Stomach (tissue), 9 donors: ENCODE data around the gene FRMPD1. TPM values are rescaled to one million over a fixed set of nuclear protein-coding genes. Genes with fewer than 3 reads are reported as not detected.

Experiments used
- DNase-seq, 2 donors: peaks; one replicate each; pipeline versions ENCODE4 v3.0.0 to v3.0.0-alpha.2; 2013 to 2019
- H3K27ac ChIP-seq, 5 donors: fragments of 200-600 bp in 4 of 5; sonication (generic) in 4 of 5; one replicate each; pipeline ENCODE4 v1.5.1; 2013 to 2019; ENCODE audit warnings: mild to moderate bottlenecking in 1 of 5, moderate library complexity in 1 of 5
- H3K27me3 ChIP-seq, 3 donors: fragments of 200-600 bp; sonication (generic); one replicate each; pipeline ENCODE4 v1.5.1; 2017 to 2019; ENCODE audit warnings: mixed run types in 1 of 3
- H3K36me3 ChIP-seq, 4 donors: fragments of 200-600 bp; sonication (generic); 1 replicate in 3 of 4; 2 replicates in 1 of 4; pipeline ENCODE4 v1.5.1; 2016 to 2019
- H3K4me1 ChIP-seq, 4 donors: fragments of 200-600 bp; sonication (generic); one replicate each; pipeline ENCODE4 v1.5.1; 2016 to 2019
- H3K4me3 ChIP-seq, 4 donors: fragments of 200-600 bp; sonication (generic) in 3 of 4; one replicate each; pipeline ENCODE4 v1.5.1; 2016 to 2019; ENCODE audit warnings: mild to moderate bottlenecking in 1 of 4
- H3K9me3 ChIP-seq, 4 donors: fragments of 200-600 bp; sonication (generic); one replicate each; pipeline ENCODE4 v1.5.1; 2016 to 2019
- CTCF ChIP-seq, 7 experiments: fragments of 450-650 bp in 4 of 7; fragments of 200-600 bp in 3 of 7; sonication (generic) in 3 of 7; IDR thresholded peaks; one replicate each; pipeline ENCODE4 v1.5.1; 2016 to 2019; ENCODE audit warnings: antibody characterized with exemption in 7 of 7, control low read depth in 2 of 7, mild to moderate bottlenecking in 1 of 7
- EP300 ChIP-seq: sonication (generic); formaldehyde crosslinking; IDR thresholded peaks from one replicate; pipeline ENCODE4 v1.6.1; 2017; ENCODE audit warnings: antibody characterized with exemption
- POLR2A ChIP-seq, 4 donors: fragments of 450-650 bp; IDR thresholded peaks; one replicate each; pipeline ENCODE4 v1.6.1; 2016; ENCODE audit warnings: antibody characterized with exemption in 4 of 4, control low read depth in 2 of 4, mild to moderate bottlenecking in 1 of 4, moderate library complexity in 1 of 4
- POLR2AphosphoS5 ChIP-seq, 3 donors: sonication (generic); formaldehyde crosslinking; IDR thresholded peaks; one replicate each; pipeline ENCODE4 v1.6.1; 2016; ENCODE audit warnings: antibody characterized with exemption in 3 of 3
- WGBS, 5 donors: extraction: QIAGEN DNeasy Blood & Tissue Kit in 3 of 5; methylation state at CpG; one replicate each; pipeline versions ENCODE4 v1.1.5 to v1.1.7; 2013 to 2018; 5-methylcytosine and 5-hydroxymethylcytosine counted together
- intact Hi-C: fragments of 100-400 bp; cut with DNase I; formaldehyde crosslinking; loops from one replicate; pipeline ENCODE4 v1.15.1; 2023; ENCODE audit warnings: low total_unique reads
- polyA plus RNA-seq, 3 donors: library from polyadenylated mRNA; stranded (reverse); fragments of 200-250 nt; gene quantifications; one replicate each; pipeline ENCODE4 v1.2.3, GENCODE V29; 2013
- total RNA-seq, 5 donors: library from RNA; depleted of rRNA; stranded (reverse); fragments of >200 nt; gene quantifications; one replicate each; pipeline versions ENCODE4 v1.1.0 to v1.2.3, GENCODE V29; 2014 to 2016
- donor health status: healthy with polysubstance abuse.
- donor health status: Bipolar disorder and iron deficiency.
- donor health status: healthy.

Gene FRMPD1
- total and polyA plus RNA-seq, 8 donors = under 0.01 to 0.18 (median 0.10) TPM; not detected in 4

- intact Hi-C loops = no loop called here
- H3K36me3 ChIP-seq = no peaks in the 10 kb centered on the region
- 86 to 94% (median 87%) methylated on average over 3 of the region's 3 CpGs for WGBS, 5 donors
Observed at GRCh38 chr9:37710046-37710445, 59.3 kb downstream of the FRMPD1 start.

GRCh38 chr9:37715260-37715659 is 64.5 kb downstream of the FRMPD1 start:
- WGBS, 5 donors = 25 to 50% (median 38%) methylated on average over 4 of the region's 4 CpGs
- Histone ChIP-seq H3K27ac (no peak overlapping the region), H3K4me3 (no peak overlapping the region), H3K4me1 (no peaks in the 10 kb centered on the region), H3K27me3 (no peaks in the 10 kb centered on the region), H3K36me3 (no peaks in the 10 kb centered on the region), H3K9me3 (no peaks in the 10 kb centered on the region)
- intact Hi-C loops = no loop called here
- no peak for DNase-seq
- TF ChIP-seq POLR2A (IDR thresholded peaks at IDR 0.05) (no peak), CTCF (IDR thresholded peaks at IDR 0.05) (no peak), POLR2AphosphoS5 (IDR thresholded peaks at IDR 0.05) (no peak), EP300 (no peak)

More at GRCh38 chr9:37710046-37710445, 59.3 kb downstream of the FRMPD1 start:
- Histone ChIP-seq H3K27ac (no peak overlapping the region), H3K4me1 (no peaks in the 10 kb centered on the region), H3K27me3 (peaks cover 0 to 7% (median 0%) of the 10 kb centered on the region in 3 donors), H3K4me3 (no peak overlapping the region), H3K9me3 (no peaks in the 10 kb centered on the region)
- DNase-seq = no peak
- TF ChIP-seq POLR2AphosphoS5 (IDR thresholded peaks at IDR 0.05) (no peak), POLR2A (IDR thresholded peaks at IDR 0.05) (no peak), CTCF (IDR thresholded peaks at IDR 0.05) (no peak), EP300 (no peak)

- Histone ChIP-seq H3K27ac (no peak overlapping the region), H3K4me1 (no peaks in the 10 kb centered on the region), H3K9me3 (no peaks in the 10 kb centered on the region), H3K27me3 (no peaks in the 10 kb centered on the region), H3K4me3 (no peak overlapping the region), H3K36me3 (no peaks in the 10 kb centered on the region)
- TF ChIP-seq POLR2AphosphoS5 (IDR thresholded peaks at IDR 0.05) = no peak
- TF ChIP-seq EP300 = no peak
- TF ChIP-seq CTCF (IDR thresholded peaks at IDR 0.05) = no peak
- no peak for TF ChIP-seq POLR2A (IDR thresholded peaks at IDR 0.05)
- intact Hi-C loops = no loop called here
- no peak for DNase-seq
- 87 to 92% (median 89%) methylated on average over 5 of the region's 5 CpGs for WGBS, 5 donors
Observed at GRCh38 chr9:37715991-37716505, 65.3 kb downstream of the FRMPD1 start.

GRCh38 chr9:37719526-37719925 is 68.8 kb downstream of the FRMPD1 start:
- 66 to 80% (median 69%) methylated on average over 2 of the region's 2 CpGs for WGBS, 5 donors
- TF ChIP-seq CTCF (IDR thresholded peaks at IDR 0.05) (no peak), EP300 (no peak), POLR2A (IDR thresholded peaks at IDR 0.05) (no peak), POLR2AphosphoS5 (IDR thresholded peaks at IDR 0.05) (no peak)
- H3K9me3 ChIP-seq = no peaks in the 10 kb centered on the region
- no peaks in the 10 kb centered on the region for H3K4me1 ChIP-seq
- DNase-seq = no peak
- H3K36me3 ChIP-seq = no peaks in the 10 kb centered on the region
- intact Hi-C loops = no loop called here
- no peaks in the 10 kb centered on the region for H3K27me3 ChIP-seq
- no peak overlapping the region for H3K27ac ChIP-seq
- no peak overlapping the region for H3K4me3 ChIP-seq
